HEK293 (cell line): Measurements from ENCODE around the gene RMDN3.

ENCODE experiments used
- CTCF ChIP-seq: fragments of 450-650 bp; formaldehyde crosslinking; IDR thresholded peaks from 2 replicates; pipeline ENCODE4 v1.5.1; 2016; ENCODE audit warnings: missing biosample characterization, missing genetic modification characterization
- GFI1B ChIP-seq: fragments of 450-650 bp; formaldehyde crosslinking; IDR thresholded peaks from 2 replicates; pipeline ENCODE4 v1.5.1; 2016; ENCODE audit warnings: missing biosample characterization, missing genetic modification characterization
- KLF7 ChIP-seq: fragments of 450-650 bp; formaldehyde crosslinking; IDR thresholded peaks from 2 replicates; pipeline ENCODE4 v1.5.1; 2016; ENCODE audit warnings: missing biosample characterization, missing genetic modification characterization, borderline replicate concordance
- REPIN1 ChIP-seq: fragments of 450-650 bp; formaldehyde crosslinking; IDR thresholded peaks from 2 replicates; pipeline ENCODE4 v1.5.1; 2017; ENCODE audit warnings: missing biosample characterization, missing genetic modification characterization, low read depth
- SCRT1 ChIP-seq: fragments of 450-650 bp; formaldehyde crosslinking; IDR thresholded peaks from 2 replicates; pipeline ENCODE4 v1.5.1; 2016; ENCODE audit warnings: missing biosample characterization, missing genetic modification characterization, borderline replicate concordance
- ZFP3 ChIP-seq: fragments of 450-650 bp; formaldehyde crosslinking; IDR thresholded peaks from 2 replicates; pipeline ENCODE4 v1.5.1; 2016; ENCODE audit warnings: low read depth, missing biosample characterization, missing genetic modification characterization
- ZNF121 ChIP-seq: fragments of 450-650 bp; formaldehyde crosslinking; IDR thresholded peaks from 2 replicates; pipeline ENCODE4 v1.5.1; 2016; ENCODE audit warnings: missing biosample characterization, missing genetic modification characterization
- ZNF274 ChIP-seq, 2 experiments: fragments of 200-500 bp in 1 of 2; fragments of 450-650 bp in 1 of 2; sonication (Bioruptor generic) in 1 of 2; formaldehyde crosslinking in 1 of 2; IDR thresholded peaks; 2 replicates each; pipeline versions ENCODE4 v1.5.1 to v1.6.1; 2014 to 2016; ENCODE audit warnings: borderline replicate concordance in 1 of 2, inconsistent platforms in 1 of 2, low read length in 1 of 2, missing biosample characterization in 1 of 2, missing genetic modification characterization in 1 of 2
- ZNF423 ChIP-seq: fragments of 450-650 bp; formaldehyde crosslinking; IDR thresholded peaks from 2 replicates; pipeline ENCODE4 v1.5.1; 2016; ENCODE audit warnings: missing biosample characterization, missing genetic modification characterization
- ZNF660 ChIP-seq: fragments of 450-650 bp; IDR thresholded peaks from 2 replicates; pipeline ENCODE4 v1.5.1; 2018; ENCODE audit warnings: missing biosample characterization, mild to moderate bottlenecking, missing genetic modification characterization
- TF ChIP-seq, protein P1 (sequence below): sonication (generic); formaldehyde crosslinking; IDR thresholded peaks from 2 replicates; pipeline ENCODE4 v1.8.1; 2022; ENCODE audit warnings: mild to moderate bottlenecking, moderate library complexity, missing genetic modification reagents
- TF ChIP-seq, protein P2 (sequence below): fragments of 450-650 bp; formaldehyde crosslinking; IDR thresholded peaks from 2 replicates; pipeline ENCODE4 v1.5.1; 2016; ENCODE audit warnings: missing biosample characterization, missing genetic modification characterization

GRCh38 chr15:40736575-40736974 lies 18.5 kb downstream of the RMDN3 start:
- TF ChIP-seq CTCF, result no peak
- no peak for TF ChIP-seq ZNF660 (tag by site-specific recombination)
- TF ChIP-seq ZNF121, result no peak
- TF ChIP-seq, protein P1, sequence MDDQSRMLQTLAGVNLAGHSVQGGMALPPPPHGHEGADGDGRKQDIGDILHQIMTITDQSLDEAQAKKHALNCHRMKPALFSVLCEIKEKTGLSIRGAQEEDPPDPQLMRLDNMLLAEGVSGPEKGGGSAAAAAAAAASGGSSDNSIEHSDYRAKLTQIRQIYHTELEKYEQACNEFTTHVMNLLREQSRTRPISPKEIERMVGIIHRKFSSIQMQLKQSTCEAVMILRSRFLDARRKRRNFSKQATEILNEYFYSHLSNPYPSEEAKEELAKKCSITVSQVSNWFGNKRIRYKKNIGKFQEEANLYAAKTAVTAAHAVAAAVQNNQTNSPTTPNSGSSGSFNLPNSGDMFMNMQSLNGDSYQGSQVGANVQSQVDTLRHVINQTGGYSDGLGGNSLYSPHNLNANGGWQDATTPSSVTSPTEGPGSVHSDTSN (CRISPR knock-in tag), result no peak
- TF ChIP-seq ZNF274 (IDR thresholded peaks at IDR 0.05; ENCODE audit: low read length), result no peak
- no peak for TF ChIP-seq ZNF274 (tag by site-specific recombination; IDR thresholded peaks at IDR 0.05; ENCODE audit: borderline replicate concordance)
- TF ChIP-seq REPIN1 (tag by site-specific recombination), result no peak
- TF ChIP-seq ZFP3, result no peak
- no peak for TF ChIP-seq ZNF423 (tag by site-specific recombination)
- TF ChIP-seq KLF7 (tag by site-specific recombination), result no peak
- TF ChIP-seq GFI1B (tag by site-specific recombination), result no peak
- TF ChIP-seq SCRT1, result no peak
- TF ChIP-seq, protein P2, sequence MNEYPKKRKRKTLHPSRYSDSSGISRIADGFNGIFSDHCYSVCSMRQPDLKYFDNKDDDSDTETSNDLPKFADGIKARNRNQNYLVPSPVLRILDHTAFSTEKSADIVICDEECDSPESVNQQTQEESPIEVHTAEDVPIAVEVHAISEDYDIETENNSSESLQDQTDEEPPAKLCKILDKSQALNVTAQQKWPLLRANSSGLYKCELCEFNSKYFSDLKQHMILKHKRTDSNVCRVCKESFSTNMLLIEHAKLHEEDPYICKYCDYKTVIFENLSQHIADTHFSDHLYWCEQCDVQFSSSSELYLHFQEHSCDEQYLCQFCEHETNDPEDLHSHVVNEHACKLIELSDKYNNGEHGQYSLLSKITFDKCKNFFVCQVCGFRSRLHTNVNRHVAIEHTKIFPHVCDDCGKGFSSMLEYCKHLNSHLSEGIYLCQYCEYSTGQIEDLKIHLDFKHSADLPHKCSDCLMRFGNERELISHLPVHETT (tag by site-specific recombination), result no peak
